Measurements from ENCODE around the gene SGTA. TPM values are rescaled to one million over a fixed set of nuclear protein-coding genes. Genes with fewer than 3 reads are reported as not detected.

The SGTA gene
- total and polyA plus RNA-seq, 9 of the 15 experiments (the other 6 are each of a cell fraction or from before 2014, with no cell fraction given), result 1.4 to 110 (median 49.9) TPM

DNA sequence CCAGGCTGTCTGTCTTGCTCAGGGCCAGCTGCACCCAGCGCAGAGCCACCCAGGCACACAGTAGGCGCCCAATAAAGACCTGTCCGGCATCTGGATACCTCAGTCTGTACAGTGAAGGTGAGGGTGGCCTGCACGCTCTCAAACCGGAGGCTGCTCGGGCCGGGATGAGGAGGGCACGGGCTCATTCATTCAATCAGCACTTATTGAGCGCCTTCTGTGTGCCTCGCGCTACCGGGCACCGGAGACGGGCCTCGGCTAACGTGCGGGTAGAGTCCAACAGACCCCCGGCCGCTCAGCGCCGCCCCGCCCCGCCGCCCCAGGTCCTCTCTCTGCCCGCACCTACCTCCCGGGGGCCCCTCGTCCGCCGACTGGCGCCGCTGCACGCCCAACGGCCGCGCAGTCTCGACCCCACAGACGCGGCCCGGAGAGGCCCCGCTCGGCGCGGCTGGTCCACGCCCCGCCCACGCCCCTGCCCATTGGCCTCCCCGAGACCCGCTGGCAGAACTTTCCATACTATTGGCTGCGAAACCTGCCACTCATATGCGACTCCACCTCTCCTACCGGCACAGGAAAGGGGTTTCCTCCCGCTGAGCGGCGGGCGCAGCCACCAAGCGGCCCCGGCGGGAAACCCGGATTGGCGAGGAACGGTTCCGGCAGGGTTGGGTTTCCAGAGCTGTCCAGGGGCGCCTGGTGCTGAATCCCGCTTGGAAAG is 43.3 kb downstream of the SGTA start, which contains the start of gene SLC39A3 (continued):
- TF ChIP-seq ZKSCAN1 (IDR thresholded peaks at IDR 0.05; ENCODE audit: low read depth, low read length) (no peak), NR2C2 (CRISPR knock-in tag; IDR thresholded peaks at IDR 0.05) (peak; percentile 80), NR2C2 (tag; IDR thresholded peaks at IDR 0.05) (peak; percentile 16; the same call in 1 of the 2 replicates), ASH1L (IDR thresholded peaks at IDR 0.05; ENCODE audit: borderline replicate concordance, low read depth, partially characterized antibody) (peak; percentile 84), NEUROD1 (IDR thresholded peaks at IDR 0.05; ENCODE audit: borderline replicate concordance, low read depth, low read length, partially characterized antibody) (peak; percentile 95), NR1H2 (CRISPR knock-in tag; IDR thresholded peaks at IDR 0.05) (peak; percentile 81; the same call in 1 of the 2 replicates), ZNF354B (CRISPR knock-in tag; IDR thresholded peaks at IDR 0.05) (peak; percentile 50; the same call in 1 of the 2 replicates), ZKSCAN8 (CRISPR knock-in tag; IDR thresholded peaks at IDR 0.05) (peak; percentile 100), NFATC3 (IDR thresholded peaks at IDR 0.05) (0 out of 2 replicates have a peak, but pooled peaks have one; percentile 52), MNT (conservative IDR thresholded peaks at IDR 0.05) (peak; percentile 82 to 92), SRF (CRISPR knock-in tag; IDR thresholded peaks at IDR 0.05) (peak in 1 of 2 experiments; percentile 84; a peak in 2 of 4 replicates), GABPB1 (CRISPR knock-in tag; IDR thresholded peaks at IDR 0.05) (peak; percentile 98), SOX6 (IDR thresholded peaks at IDR 0.05) (peak; percentile 61; the same call in 1 of the 2 replicates), ESRRA (IDR thresholded peaks at IDR 0.05; ENCODE audit: borderline replicate concordance, low read depth) (peak; percentile 71; the same call in 1 of the 2 replicates), BRF2 (IDR thresholded peaks at IDR 0.05; ENCODE audit: borderline replicate concordance, insufficient read depth, insufficient read length) (no peak), MTA3 (IDR thresholded peaks at IDR 0.05; ENCODE audit: borderline replicate concordance) (peak; percentile 87), CREB1 (IDR thresholded peaks at IDR 0.05) (no peak; the same call in 1 of the 2 replicates), CREB1 (CRISPR knock-in tag; IDR thresholded peaks at IDR 0.05) (peak; percentile 78), ZNF696 (CRISPR knock-in tag; conservative IDR thresholded peaks at IDR 0.05) (no peak), SMARCA5 (IDR thresholded peaks at IDR 0.05) (peak; percentile 61; the same call in 1 of the 2 replicates), ZBTB12 (CRISPR knock-in tag; IDR thresholded peaks at IDR 0.05) (peak; percentile 38; the same call in 1 of the 2 replicates), NBN (IDR thresholded peaks at IDR 0.05; ENCODE audit: low read depth) (peak; percentile 64; the same call in 1 of the 2 replicates), HDAC1 (IDR thresholded peaks at IDR 0.05) (peak in 1 of 2 experiments; percentile 87; a peak in 2 of 4 replicates), GTF2F1 (IDR thresholded peaks at IDR 0.05; ENCODE audit: low read depth, low read length) (no peak)

Measured in K562 (cell line).